ENCODE measurements around the gene NPTX1. TPM values are rescaled to one million over a fixed set of nuclear protein-coding genes. Genes with fewer than 3 reads are reported as not detected.

Gene NPTX1
- total RNA-seq, 1 donor: under 0.01 TPM

- TF ChIP-seq, protein P1, sequence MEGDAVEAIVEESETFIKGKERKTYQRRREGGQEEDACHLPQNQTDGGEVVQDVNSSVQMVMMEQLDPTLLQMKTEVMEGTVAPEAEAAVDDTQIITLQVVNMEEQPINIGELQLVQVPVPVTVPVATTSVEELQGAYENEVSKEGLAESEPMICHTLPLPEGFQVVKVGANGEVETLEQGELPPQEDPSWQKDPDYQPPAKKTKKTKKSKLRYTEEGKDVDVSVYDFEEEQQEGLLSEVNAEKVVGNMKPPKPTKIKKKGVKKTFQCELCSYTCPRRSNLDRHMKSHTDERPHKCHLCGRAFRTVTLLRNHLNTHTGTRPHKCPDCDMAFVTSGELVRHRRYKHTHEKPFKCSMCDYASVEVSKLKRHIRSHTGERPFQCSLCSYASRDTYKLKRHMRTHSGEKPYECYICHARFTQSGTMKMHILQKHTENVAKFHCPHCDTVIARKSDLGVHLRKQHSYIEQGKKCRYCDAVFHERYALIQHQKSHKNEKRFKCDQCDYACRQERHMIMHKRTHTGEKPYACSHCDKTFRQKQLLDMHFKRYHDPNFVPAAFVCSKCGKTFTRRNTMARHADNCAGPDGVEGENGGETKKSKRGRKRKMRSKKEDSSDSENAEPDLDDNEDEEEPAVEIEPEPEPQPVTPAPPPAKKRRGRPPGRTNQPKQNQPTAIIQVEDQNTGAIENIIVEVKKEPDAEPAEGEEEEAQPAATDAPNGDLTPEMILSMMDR (IDR thresholded peaks at IDR 0.05; ENCODE audit: extremely low read depth, low read depth, low read length): no peak
- H2AFZ ChIP-seq (ENCODE audit: low read length): no peak overlapping the region
- no peaks in the 10 kb centered on the region for H3K4me1 ChIP-seq (ENCODE audit: insufficient read depth, low read length)
- peaks cover 80% of the 10 kb centered on the region for H3K27me3 ChIP-seq (ENCODE audit: insufficient read depth, low read length)
- H3K27ac ChIP-seq (ENCODE audit: low read depth, low read length): no peak overlapping the region
- H4K20me1 ChIP-seq (ENCODE audit: insufficient read depth, low read length): no peaks in the 10 kb centered on the region
- no peaks in the 10 kb centered on the region for H3K9me3 ChIP-seq (ENCODE audit: low read depth, low read length)
- H3K4me3 ChIP-seq (ENCODE audit: insufficient read depth, low read length): no peak overlapping the region
- no peak overlapping the region for H3K4me2 ChIP-seq (ENCODE audit: insufficient read depth, low read length)
- no peaks in the 10 kb centered on the region for H3K79me2 ChIP-seq (ENCODE audit: insufficient read depth, low read length)
- H3K36me3 ChIP-seq (ENCODE audit: insufficient read depth, low read length): no peaks in the 10 kb centered on the region
- no peak for DNase-seq (ENCODE audit: insufficient read length, low spot score, missing footprints)
Measured at GRCh38 chr17:80479246-80479566, 2.8 kb upstream of the NPTX1 start.

- Histone ChIP-seq H3K4me3 (ENCODE audit: insufficient read depth, low read length) (peak overlapping the region; percentile 62), H3K79me2 (ENCODE audit: insufficient read depth, low read length) (no peaks in the 10 kb centered on the region), H3K4me2 (ENCODE audit: insufficient read depth, low read length) (peak overlapping the region; percentile 73), H4K20me1 (ENCODE audit: insufficient read depth, low read length) (no peaks in the 10 kb centered on the region), H3K27me3 (ENCODE audit: insufficient read depth, low read length) (peaks cover 85% of the 10 kb centered on the region), H3K4me1 (ENCODE audit: insufficient read depth, low read length) (no peaks in the 10 kb centered on the region), H3K9me3 (ENCODE audit: low read depth, low read length) (no peaks in the 10 kb centered on the region), H2AFZ (ENCODE audit: low read length) (peak overlapping the region; percentile 47), H3K27ac (ENCODE audit: low read depth, low read length) (no peak overlapping the region), H3K36me3 (ENCODE audit: insufficient read depth, low read length) (no peaks in the 10 kb centered on the region)
- DNase-seq (ENCODE audit: insufficient read length, low spot score, missing footprints): no peak
- TF ChIP-seq, protein P1 (IDR thresholded peaks at IDR 0.05; ENCODE audit: extremely low read depth, low read depth, low read length): no peak
Measured at GRCh38 chr17:80478487-80479245, 2.3 kb upstream of the NPTX1 start.

GRCh38 chr17:80477647-80478478 is 1.5 kb upstream of the NPTX1 start:
- peak; percentile 98 for DNase-seq (ENCODE audit: insufficient read length, low spot score, missing footprints)
- H3K27me3 ChIP-seq (ENCODE audit: insufficient read depth, low read length): peaks cover 91% of the 10 kb centered on the region
- no peaks in the 10 kb centered on the region for H3K36me3 ChIP-seq (ENCODE audit: insufficient read depth, low read length)
- H2AFZ ChIP-seq (ENCODE audit: low read length): peak overlapping the region; percentile 47
- peak overlapping the region; percentile 73 for H3K4me2 ChIP-seq (ENCODE audit: insufficient read depth, low read length)
- H3K79me2 ChIP-seq (ENCODE audit: insufficient read depth, low read length): no peaks in the 10 kb centered on the region
- no peaks in the 10 kb centered on the region for H3K4me1 ChIP-seq (ENCODE audit: insufficient read depth, low read length)
- H3K27ac ChIP-seq (ENCODE audit: low read depth, low read length): no peak overlapping the region
- no peaks in the 10 kb centered on the region for H4K20me1 ChIP-seq (ENCODE audit: insufficient read depth, low read length)
- no peaks in the 10 kb centered on the region for H3K9me3 ChIP-seq (ENCODE audit: low read depth, low read length)
- H3K4me3 ChIP-seq (ENCODE audit: insufficient read depth, low read length): peak overlapping the region; percentile 62
- TF ChIP-seq, protein P1 (IDR thresholded peaks at IDR 0.05; ENCODE audit: extremely low read depth, low read depth, low read length): peak; percentile 48

Measured in osteoblast (primary cell).